Measurements from ENCODE around the gene ATP1A3.

Gene ATP1A3

GRCh38 chr19:41922585-41922984 lies 71.4 kb downstream of the ATP1A3 start:
- TF ChIP-seq SIN3A (IDR thresholded peaks at IDR 0.05; ENCODE audit: borderline replicate concordance, insufficient read depth, low read length) = no peak
- no peak for TF ChIP-seq POLR2AphosphoS5 (IDR thresholded peaks at IDR 0.05; ENCODE audit: low read depth, low read length)
- TF ChIP-seq REST (IDR thresholded peaks at IDR 0.05; ENCODE audit: insufficient read depth in 1 of 2, low read depth in 2 of 2, low read length in 2 of 2) = no peak
- no peak for TF ChIP-seq FOXP2 (optimal IDR thresholded peaks at IDR 0.05; ENCODE audit: borderline replicate concordance, extremely low read depth, extremely low read length, insufficient read depth)
- TF ChIP-seq TAF1 (IDR thresholded peaks at IDR 0.05; ENCODE audit: borderline replicate concordance, insufficient read depth, low read length) = no peak

GRCh38 chr19:41921577-41922576 lies 72.2 kb downstream of the ATP1A3 start:
- TF ChIP-seq REST (IDR thresholded peaks at IDR 0.05; ENCODE audit: insufficient read depth in 1 of 2, low read depth in 2 of 2, low read length in 2 of 2) = no peak
- TF ChIP-seq SIN3A (IDR thresholded peaks at IDR 0.05; ENCODE audit: borderline replicate concordance, insufficient read depth, low read length) = no peak
- TF ChIP-seq POLR2AphosphoS5 (IDR thresholded peaks at IDR 0.05; ENCODE audit: low read depth, low read length) = no peak
- no peak for TF ChIP-seq TAF1 (IDR thresholded peaks at IDR 0.05; ENCODE audit: borderline replicate concordance, insufficient read depth, low read length)
- no peak for TF ChIP-seq FOXP2 (optimal IDR thresholded peaks at IDR 0.05; ENCODE audit: borderline replicate concordance, extremely low read depth, extremely low read length, insufficient read depth)

- no peak for TF ChIP-seq TAF1 (IDR thresholded peaks at IDR 0.05; ENCODE audit: borderline replicate concordance, insufficient read depth, low read length)
- no peak for TF ChIP-seq SIN3A (IDR thresholded peaks at IDR 0.05; ENCODE audit: borderline replicate concordance, insufficient read depth, low read length)
- TF ChIP-seq POLR2AphosphoS5 (IDR thresholded peaks at IDR 0.05; ENCODE audit: low read depth, low read length) = no peak
- TF ChIP-seq REST (IDR thresholded peaks at IDR 0.05; ENCODE audit: insufficient read depth in 1 of 2, low read depth in 2 of 2, low read length in 2 of 2) = no peak
- no peak for TF ChIP-seq FOXP2 (optimal IDR thresholded peaks at IDR 0.05; ENCODE audit: borderline replicate concordance, extremely low read depth, extremely low read length, insufficient read depth)
Observed at GRCh38 chr19:41920882-41921576, 73.0 kb downstream of the ATP1A3 start.

- no peak for TF ChIP-seq REST (IDR thresholded peaks at IDR 0.05; ENCODE audit: insufficient read depth in 1 of 2, low read depth in 2 of 2, low read length in 2 of 2)
- TF ChIP-seq SIN3A (IDR thresholded peaks at IDR 0.05; ENCODE audit: borderline replicate concordance, insufficient read depth, low read length) = no peak
- no peak for TF ChIP-seq POLR2AphosphoS5 (IDR thresholded peaks at IDR 0.05; ENCODE audit: low read depth, low read length)
- no peak for TF ChIP-seq TAF1 (IDR thresholded peaks at IDR 0.05; ENCODE audit: borderline replicate concordance, insufficient read depth, low read length)
- TF ChIP-seq FOXP2 (optimal IDR thresholded peaks at IDR 0.05; ENCODE audit: borderline replicate concordance, extremely low read depth, extremely low read length, insufficient read depth) = no peak
Observed at GRCh38 chr19:41919948-41920712, 73.9 kb downstream of the ATP1A3 start.
